GM19455 (cell line): ENCODE results near the gene SAXO1.
"Not testable (repeated sequence)": the region's sequence is repeated elsewhere in the genome, so short reads cannot be mapped to it uniquely, and the experiment has no call there.

Experiments
- ATAC-seq: cut with Tn5 transposase; IDR thresholded peaks from one replicate; pipeline ENCODE4 v1.9.1; 2021; ENCODE audit not compliant: unreplicated experiment

SAXO1 gene

GRCh38 chr9:18971909-18972308 is 61.1 kb downstream of the SAXO1 start:
- no peak for ATAC-seq

GRCh38 chr9:18971404-18971803 is 61.6 kb downstream of the SAXO1 start:
- ATAC-seq = no peak

- ATAC-seq = no peak
Observed at GRCh38 chr9:18970393-18970792, 62.6 kb downstream of the SAXO1 start.

GRCh38 chr9:18969128-18969527 is 63.9 kb downstream of the SAXO1 start:
- no peak for ATAC-seq

GRCh38 chr9:18955626-18956025 is 77.4 kb downstream of the SAXO1 start:
- no peak for ATAC-seq

- no peak for ATAC-seq
Observed at GRCh38 chr9:18951936-18952335, 81.1 kb downstream of the SAXO1 start.

- ATAC-seq = no peak
Observed at GRCh38 chr9:18947892-18948339, 85.1 kb downstream of the SAXO1 start.

GRCh38 chr9:18942801-18943200 is 90.2 kb downstream of the SAXO1 start:
- ATAC-seq = no peak

- no peak for ATAC-seq
Observed at GRCh38 chr9:18941060-18941740, 91.8 kb downstream of the SAXO1 start.

- no peak for ATAC-seq
Observed at GRCh38 chr9:18939943-18940342, 93.1 kb downstream of the SAXO1 start.

GRCh38 chr9:18936094-18936871 is 96.7 kb downstream of the SAXO1 start:
- ATAC-seq = no peak

- no peak for ATAC-seq
Observed at GRCh38 chr9:18935541-18935940, 97.5 kb downstream of the SAXO1 start.

- not testable (repeated sequence) for ATAC-seq
Observed at GRCh38 chr9:18930611-18931010, 102.4 kb downstream of the SAXO1 start.

GRCh38 chr9:18928711-18929110 is 104.3 kb downstream of the SAXO1 start:
- ATAC-seq = no peak

GRCh38 chr9:18926513-18926912 is 106.5 kb downstream of the SAXO1 start:
- no peak for ATAC-seq

- ATAC-seq = no peak
Observed at GRCh38 chr9:18925880-18926279, 107.1 kb downstream of the SAXO1 start.

GRCh38 chr9:18923671-18924430 is 109.2 kb downstream of the SAXO1 start:
- no peak for ATAC-seq

- ATAC-seq = no peak
Observed at GRCh38 chr9:18923167-18923566, 109.8 kb downstream of the SAXO1 start.

GRCh38 chr9:18922161-18922885 is 110.7 kb downstream of the SAXO1 start:
- ATAC-seq = no peak

- ATAC-seq = no peak
Observed at GRCh38 chr9:18921366-18922075, 111.5 kb downstream of the SAXO1 start.
